Activated CD4-positive, CD25-positive, alpha-beta regulatory T cell treated with anti-CD3 and anti-CD28 coated beads, Interleukin-2, amount 50 U/mL, for 24 hours (primary cell): ENCODE data around the gene NGRN.
A peak's percentile ranks its signal among the peaks of the same experiment; 100 is the strongest.

ENCODE experiments used
- ATAC-seq, 2 donors: fragments of 150-1000 bp; cut with Tn5 transposase; one replicate each; pipeline ENCODE4 v1.10.0; 2021; ENCODE audit warnings: mild to moderate bottlenecking in 1 of 2, moderate library complexity in 1 of 2

Gene NGRN

GRCh38 chr15:90265271-90266060 is at the start of gene NGRN:
TSS of gene NGRN (plus strand) at chr15:90265672. CDS start at chr15:90265713, 41 bp downstream.
- ATAC-seq, result peak; percentile 93

DNA sequence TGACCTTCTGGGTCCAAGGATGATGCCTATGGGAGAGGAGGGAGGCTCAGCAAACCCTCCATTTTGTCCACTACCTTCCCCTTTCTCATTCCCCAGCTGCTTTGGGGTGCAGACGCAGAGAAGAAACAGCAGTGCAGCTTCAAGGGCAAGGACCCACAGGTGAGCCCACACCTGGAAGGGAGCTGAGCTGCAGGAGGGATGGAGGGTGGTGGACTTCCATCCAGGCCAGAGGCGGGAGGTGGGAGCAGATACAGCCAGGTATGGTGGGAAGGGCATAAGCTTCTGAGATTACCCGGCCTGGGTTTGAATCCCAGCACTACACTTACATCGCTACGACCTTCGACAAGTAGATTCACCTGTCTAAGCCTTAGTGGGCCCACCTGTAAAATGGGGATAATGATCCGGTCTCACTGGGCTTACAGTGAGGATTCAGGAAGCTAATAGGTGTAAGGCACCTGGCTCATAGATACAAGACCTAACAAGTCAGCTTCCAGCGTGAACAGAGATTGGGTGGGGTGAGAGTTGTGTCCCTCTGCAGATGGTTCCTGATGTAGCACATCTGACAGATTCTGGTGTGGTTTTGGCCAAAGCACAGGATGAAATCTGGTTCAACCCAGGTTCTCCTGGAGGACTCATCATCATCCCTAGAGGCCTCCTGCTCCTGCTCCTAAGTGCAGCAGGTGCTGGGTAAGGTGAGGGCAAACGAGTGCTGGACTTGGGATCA is 47.6 kb upstream of the NGRN start:
- ATAC-seq, result no peak

DNA sequence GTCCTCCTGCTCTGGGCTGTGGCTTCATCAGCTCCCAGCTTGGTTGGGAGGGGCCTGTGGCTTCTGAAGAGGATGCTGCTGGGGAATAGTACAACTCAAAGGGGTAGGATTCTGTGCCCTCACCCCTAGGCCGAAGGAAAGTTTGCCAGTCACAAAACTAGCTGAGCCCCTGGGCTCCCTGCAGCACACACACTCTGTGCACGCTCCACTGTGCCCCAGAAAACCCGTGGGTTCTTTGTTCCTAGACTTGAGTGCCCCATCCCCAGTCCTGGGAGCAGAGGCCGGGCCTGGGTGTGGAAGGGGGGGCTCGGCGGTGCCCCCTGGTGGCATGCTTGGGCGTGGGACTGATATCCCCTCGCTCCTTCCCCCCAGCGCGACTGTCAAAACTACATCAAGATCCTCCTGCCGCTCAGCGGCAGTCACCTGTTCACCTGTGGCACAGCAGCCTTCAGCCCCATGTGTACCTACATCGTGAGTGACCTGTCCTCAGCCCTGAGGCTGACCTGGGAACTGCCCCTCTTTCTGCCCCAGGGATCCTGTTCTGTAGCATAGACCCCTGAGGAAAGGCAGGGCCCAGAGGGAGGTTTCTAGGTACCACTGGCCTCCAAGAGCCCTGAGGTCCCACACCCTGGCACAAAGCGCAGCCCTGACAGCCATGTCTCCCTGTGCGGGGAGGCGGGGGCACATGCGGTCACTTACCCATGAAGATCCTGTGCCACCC is 45.9 kb upstream of the NGRN start:
- ATAC-seq, result peak; percentile 53 to 68

- ATAC-seq, result no peak
Measured at GRCh38 chr15:90221246-90221900, 44.1 kb upstream of the NGRN start.

GRCh38 chr15:90222547-90222946 is 42.9 kb upstream of the NGRN start:
- no peak for ATAC-seq

DNA sequence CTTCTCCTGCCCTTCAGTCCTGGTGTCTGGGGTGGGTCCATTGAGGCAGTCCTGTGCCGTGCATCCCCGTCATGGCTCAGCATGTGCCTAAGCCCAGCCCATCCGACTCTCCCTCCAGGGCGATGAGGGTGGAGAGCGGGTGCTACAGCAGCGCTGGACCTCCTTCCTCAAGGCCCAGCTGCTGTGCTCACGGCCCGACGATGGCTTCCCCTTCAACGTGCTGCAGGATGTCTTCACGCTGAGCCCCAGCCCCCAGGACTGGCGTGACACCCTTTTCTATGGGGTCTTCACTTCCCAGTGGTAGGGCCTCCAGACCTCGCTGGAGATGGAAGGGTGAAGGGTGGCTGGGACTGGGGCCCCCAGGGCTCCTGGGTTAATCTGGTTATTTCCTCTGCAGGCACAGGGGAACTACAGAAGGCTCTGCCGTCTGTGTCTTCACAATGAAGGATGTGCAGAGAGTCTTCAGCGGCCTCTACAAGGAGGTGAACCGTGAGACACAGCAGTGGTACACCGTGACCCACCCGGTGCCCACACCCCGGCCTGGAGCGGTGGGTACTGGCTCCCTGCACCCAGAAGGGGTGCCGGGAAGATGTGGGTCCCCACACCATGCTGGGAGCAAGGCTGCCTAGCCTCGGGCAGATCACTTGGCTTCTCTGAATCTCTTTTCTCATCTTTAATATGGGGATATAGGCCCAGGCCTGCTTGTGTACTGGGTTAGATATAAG is 41.9 kb upstream of the NGRN start:
- no peak for ATAC-seq

GRCh38 chr15:90225047-90225446 is 40.4 kb upstream of the NGRN start:
- no peak for ATAC-seq

- no peak for ATAC-seq
Measured at GRCh38 chr15:90225504-90226234, 39.8 kb upstream of the NGRN start.

DNA sequence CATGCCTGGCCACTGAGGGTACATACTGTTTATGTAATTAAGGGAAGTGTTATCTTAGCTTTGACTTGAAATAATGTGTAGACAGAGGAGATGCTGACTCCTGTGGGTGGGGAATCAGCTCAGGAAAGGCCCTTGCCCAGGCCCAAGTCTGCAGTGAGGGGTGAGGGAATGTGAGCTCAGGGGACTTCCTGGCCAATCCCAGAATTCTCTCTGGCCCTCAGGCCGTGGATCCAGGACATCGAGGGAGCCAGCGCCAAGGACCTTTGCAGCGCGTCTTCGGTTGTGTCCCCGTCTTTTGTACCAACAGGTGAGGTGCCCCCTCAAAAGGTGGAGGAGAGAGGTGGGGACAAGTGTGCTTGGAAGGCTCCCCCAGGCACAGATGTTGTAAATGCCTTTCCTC is 38.1 kb upstream of the NGRN start:
- no peak for ATAC-seq

DNA sequence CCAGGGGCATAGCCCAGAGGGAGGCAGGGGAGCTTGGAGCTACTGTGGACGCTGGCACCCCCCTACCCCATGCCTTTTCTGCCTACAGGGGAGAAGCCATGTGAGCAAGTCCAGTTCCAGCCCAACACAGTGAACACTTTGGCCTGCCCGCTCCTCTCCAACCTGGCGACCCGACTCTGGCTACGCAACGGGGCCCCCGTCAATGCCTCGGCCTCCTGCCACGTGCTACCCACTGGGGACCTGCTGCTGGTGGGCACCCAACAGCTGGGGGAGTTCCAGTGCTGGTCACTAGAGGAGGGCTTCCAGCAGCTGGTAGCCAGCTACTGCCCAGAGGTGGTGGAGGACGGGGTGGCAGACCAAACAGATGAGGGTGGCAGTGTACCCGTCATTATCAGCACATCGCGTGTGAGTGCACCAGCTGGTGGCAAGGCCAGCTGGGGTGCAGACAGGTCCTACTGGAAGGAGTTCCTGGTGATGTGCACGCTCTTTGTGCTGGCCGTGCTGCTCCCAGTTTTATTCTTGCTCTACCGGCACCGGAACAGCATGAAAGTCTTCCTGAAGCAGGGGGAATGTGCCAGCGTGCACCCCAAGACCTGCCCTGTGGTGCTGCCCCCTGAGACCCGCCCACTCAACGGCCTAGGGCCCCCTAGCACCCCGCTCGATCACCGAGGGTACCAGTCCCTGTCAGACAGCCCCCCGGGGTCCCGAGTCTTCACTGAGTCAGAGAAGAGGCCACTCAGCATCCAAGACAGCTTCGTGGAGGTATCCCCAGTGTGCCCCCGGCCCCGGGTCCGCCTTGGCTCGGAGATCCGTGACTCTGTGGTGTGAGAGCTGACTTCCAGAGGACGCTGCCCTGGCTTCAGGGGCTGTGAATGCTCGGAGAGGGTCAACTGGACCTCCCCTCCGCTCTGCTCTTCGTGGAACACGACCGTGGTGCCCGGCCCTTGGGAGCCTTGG is 37.4 kb upstream of the NGRN start:
- ATAC-seq, result no peak

GRCh38 chr15:90228960-90229359 is 36.5 kb upstream of the NGRN start:
- ATAC-seq, result no peak

- no peak for ATAC-seq
Measured at GRCh38 chr15:90230071-90230494, 35.4 kb upstream of the NGRN start.

DNA sequence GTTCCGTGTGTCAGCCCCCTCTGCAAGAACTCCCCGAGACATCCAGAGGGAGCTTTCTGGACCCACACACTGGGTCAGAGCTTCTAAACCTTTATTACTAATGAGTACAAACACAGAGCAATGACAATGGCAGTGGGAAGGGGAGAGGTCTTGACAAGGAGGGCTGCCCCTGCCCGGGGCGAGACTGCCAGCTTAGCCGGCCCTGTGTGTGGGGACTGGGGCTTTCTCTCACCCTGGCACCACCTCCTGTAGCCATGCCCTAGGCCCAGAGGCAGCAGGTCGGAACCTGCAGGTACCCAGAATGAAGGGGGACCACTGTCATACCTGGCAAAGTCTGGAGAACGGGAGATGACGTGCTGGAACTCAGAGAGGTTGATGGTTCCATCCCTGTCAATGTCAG is 34.9 kb upstream of the NGRN start:
- ATAC-seq, result no peak

- peak; percentile 49 to 50 for ATAC-seq
Measured at GRCh38 chr15:90231028-90232017, 34.1 kb upstream of the NGRN start.

- ATAC-seq, result no peak
Measured at GRCh38 chr15:90232196-90232595, 33.3 kb upstream of the NGRN start.

GRCh38 chr15:90232941-90233386 is 32.5 kb upstream of the NGRN start:
- ATAC-seq, result no peak

DNA sequence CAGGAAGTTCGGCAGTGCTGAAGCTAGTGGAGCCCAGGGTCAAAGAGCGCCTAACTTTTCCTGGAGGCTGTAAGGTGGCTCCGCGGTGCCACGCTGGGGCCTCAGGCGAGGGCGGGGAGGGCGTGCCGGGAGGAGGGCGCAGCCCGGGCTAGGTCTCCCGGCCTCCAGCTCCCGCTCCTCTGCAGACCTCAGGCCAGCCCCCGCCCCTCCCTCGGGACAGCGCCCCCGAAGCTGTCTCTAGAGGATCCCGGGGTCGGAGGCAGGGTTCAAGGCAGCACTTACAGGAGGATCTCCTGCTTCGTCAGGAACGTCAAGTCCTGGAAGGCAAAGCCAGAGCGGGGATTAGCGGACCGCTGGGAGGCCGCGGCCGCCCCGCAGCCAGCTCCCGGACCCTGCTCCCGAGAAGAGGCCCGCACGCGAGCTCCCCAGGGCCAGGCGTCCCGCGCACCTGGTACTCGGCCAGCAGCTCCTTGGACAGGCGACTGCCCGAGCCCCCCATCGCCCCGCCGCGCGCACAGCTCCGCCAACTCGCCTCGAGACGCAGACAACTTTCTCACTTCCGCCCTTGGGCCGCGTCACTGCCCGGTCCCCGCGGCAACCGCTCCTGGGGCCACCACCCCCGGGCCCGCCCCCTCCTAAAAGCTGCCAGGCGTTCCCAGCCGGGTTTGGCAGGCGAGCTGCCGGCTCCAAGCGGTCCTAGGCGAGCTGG is 31.9 kb upstream of the NGRN start, which contains the start of gene CIB1:
CIB1 (minus strand) TSS at position 555 of the 709 bp plus-strand sequence; CDS start at position 499, 56 bp downstream.
- peak; percentile 87 to 89 for ATAC-seq
